ENCODE data around the gene F12. TPM values are rescaled to one million over a fixed set of nuclear protein-coding genes. Genes with fewer than 3 reads are reported as not detected.

The F12 gene
- total RNA-seq, 1 experiment from 2014 or later = 30.0 TPM

GRCh38 chr5:177371120-177372033, 38.0 kb downstream of the F12 start:
- Histone ChIP-seq H3K4me3 (replicated peaks in 1 of 2; ENCODE audit: low read depth in 1 of 2, low read length in 2 of 2) (peak overlapping the region; percentile 74 to 78), H3K4me2 (ENCODE audit: low read length) (peak overlapping the region; percentile 97), H3K79me2 (ENCODE audit: insufficient read depth, low read length) (no peaks in the 10 kb centered on the region), H3K27me3 (ENCODE audit: insufficient read depth, low read length) (no peaks in the 10 kb centered on the region), H4K20me1 (ENCODE audit: insufficient read depth) (no peaks in the 10 kb centered on the region), H3K9ac (ENCODE audit: low read length) (peak overlapping the region; percentile 68), H3K9me2 (ENCODE audit: insufficient read depth) (no peaks in the 10 kb centered on the region), H3K9me3 (ENCODE audit: control insufficient read depth in 1 of 2, insufficient read depth in 1 of 2, low read depth in 1 of 2, low read length in 2 of 2) (no peaks in the 10 kb centered on the region), H3K27ac (ENCODE audit: low read depth, low read length) (peak overlapping the region; percentile 70), H3K4me1 (ENCODE audit: control insufficient read depth in 1 of 2, insufficient read depth in 2 of 2, low read length in 2 of 2) (peaks cover 22 to 48% of the 10 kb centered on the region in 2 experiments), H2AFZ (ENCODE audit: low read depth, low read length, poor library complexity, severe bottlenecking) (no peak overlapping the region), H3K36me3 (ENCODE audit: control insufficient read depth in 1 of 2, insufficient read depth in 2 of 2, low read length in 2 of 2) (no peaks in the 10 kb centered on the region)
- BruUV-seq (replicated peaks) = TSS peak; percentile 60
- POLR2A ChIA-PET = interaction anchor here (0.9 to 2.4 kb wide), 7 partner anchors 11 to 62 kb away, joined by 3 to 9 read pairs (median 6); partner anchors contain the start of genes LMAN2 and MXD3
- DNase-seq (ENCODE audit: low read depth, low spot score) (no peak), ATAC-seq (no peak; the same call in 1 of the 2 replicates)
- no peak for TF ChIP-seq POLR2A (IDR thresholded peaks at IDR 0.05; ENCODE audit: borderline replicate concordance, extremely low read depth, insufficient read depth, insufficient read length)
- TF ChIP-seq ELF1 (IDR thresholded peaks at IDR 0.05; ENCODE audit: borderline replicate concordance, low read depth) = no peak
- TF ChIP-seq ZFX (IDR thresholded peaks at IDR 0.05) = peak; percentile 51; the same call in 1 of the 2 replicates
- intact Hi-C loops (cut with micrococcal nuclease) = no loop called here
- CTCF ChIA-PET = interaction anchor here (0.6 to 3.3 kb wide), 22 partner anchors 8 to 982 kb away, joined by 3 to 50 read pairs (median 7); partner anchors contain the start of genes LMAN2, MXD3, PDLIM7 and RGS14
- RAD21 ChIA-PET (ENCODE audit: low non-redundant PET in 1 of 2, low total read pairs in 2 of 2, uncharacterized antibody in 2 of 2, unreplicated experiment in 2 of 2) = interaction anchor here (0.9 to 1.8 kb wide), 6 partner anchors 18 to 136 kb away, joined by 3 to 8 read pairs (median 4); no protein-coding TSS in a partner anchor

GRCh38 chr5:177370488-177371119, 38.8 kb downstream of the F12 start:
- ATAC-seq (peak; percentile 90), DNase-seq (ENCODE audit: low read depth, low spot score) (peak; percentile 94)
- POLR2A ChIA-PET = interaction anchor here (0.9 to 2.4 kb wide), 7 partner anchors 10 to 61 kb away, joined by 3 to 9 read pairs (median 6); partner anchors contain the start of genes LMAN2 and MXD3
- intact Hi-C loops (cut with micrococcal nuclease) = loop anchor here (1.0 kb wide), 1 partner anchor 34 kb away; no protein-coding TSS in a partner anchor
- H3K27me3 ChIP-seq (ENCODE audit: insufficient read depth, low read length) = no peaks in the 10 kb centered on the region
- H3K4me2 ChIP-seq (ENCODE audit: low read length) = peak overlapping the region; percentile 97
- H3K9ac ChIP-seq (ENCODE audit: low read length) = peak overlapping the region; percentile 68
- H3K4me1 ChIP-seq (ENCODE audit: control insufficient read depth in 1 of 2, insufficient read depth in 2 of 2, low read length in 2 of 2) = peaks cover 22 to 48% of the 10 kb centered on the region in 2 experiments
- TF ChIP-seq YY1 (IDR thresholded peaks at IDR 0.05; ENCODE audit: extremely low read depth, insufficient replicate concordance, low read depth, low read length) = peak; percentile 57
- TF ChIP-seq POLR2AphosphoS5 (IDR thresholded peaks at IDR 0.05; ENCODE audit: low read depth, low read length) = peak; percentile 60
- peak in 2 of 3 experiments; percentile 58 to 65; a peak in 4 of 6 replicates for TF ChIP-seq CTCF (IDR thresholded peaks at IDR 0.05 in 2 of 3, conservative IDR thresholded peaks at IDR 0.05 in 1 of 3; ENCODE audit: borderline replicate concordance in 1 of 3, insufficient read depth in 1 of 3, low read depth in 2 of 3, low read length in 2 of 3)
- no peak for TF ChIP-seq EZH2phosphoT487 (IDR thresholded peaks at IDR 0.05; ENCODE audit: borderline replicate concordance)
- H3K27ac ChIP-seq (ENCODE audit: low read depth, low read length) = peak overlapping the region; percentile 70
- H3K4me3 ChIP-seq (replicated peaks in 1 of 2; ENCODE audit: low read depth in 1 of 2, low read length in 2 of 2) = peak overlapping the region; percentile 74 to 78
- H4K20me1 ChIP-seq (ENCODE audit: insufficient read depth) = no peaks in the 10 kb centered on the region
- RAD21 ChIA-PET (ENCODE audit: low non-redundant PET in 1 of 2, low total read pairs in 2 of 2, uncharacterized antibody in 2 of 2, unreplicated experiment in 2 of 2) = interaction anchor here (0.7 to 1.8 kb wide), 7 partner anchors 19 to 137 kb away, joined by 3 to 8 read pairs (median 4); no protein-coding TSS in a partner anchor
- H3K36me3 ChIP-seq (ENCODE audit: control insufficient read depth in 1 of 2, insufficient read depth in 2 of 2, low read length in 2 of 2) = no peaks in the 10 kb centered on the region
- peak overlapping the region; percentile 68 for H2AFZ ChIP-seq (ENCODE audit: low read depth, low read length, poor library complexity, severe bottlenecking)
- CTCF ChIA-PET = interaction anchor here (0.6 to 3.3 kb wide), 23 partner anchors 8 to 981 kb away, joined by 3 to 50 read pairs (median 7); partner anchors contain the start of genes LMAN2, MXD3, PDLIM7 and RGS14
- H3K79me2 ChIP-seq (ENCODE audit: insufficient read depth, low read length) = no peaks in the 10 kb centered on the region
- BruUV-seq (replicated peaks) = no TSS peak
- H3K9me3 ChIP-seq (ENCODE audit: control insufficient read depth in 1 of 2, insufficient read depth in 1 of 2, low read depth in 1 of 2, low read length in 2 of 2) = no peaks in the 10 kb centered on the region
- no peaks in the 10 kb centered on the region for H3K9me2 ChIP-seq (ENCODE audit: insufficient read depth)
